KOPT-K1 (cell line): ENCODE results near the gene SHOC2.

Experiments used
- H3K27ac ChIP-seq: fragments of 200-600 bp; sonication (generic); 2 replicates; pipeline ENCODE4 v1.5.1; 2016; ENCODE audit warnings: antibody characterized with exemption, mild to moderate bottlenecking, low read depth, low read length; ENCODE audit not compliant: poor library complexity, severe bottlenecking
- H3K36me3 ChIP-seq: fragments of 200-600 bp; sonication (generic); 2 replicates; pipeline ENCODE4 v1.5.1; 2017; ENCODE audit warnings: antibody characterized with exemption, mild to moderate bottlenecking, low read length, moderate library complexity; ENCODE audit not compliant: insufficient read depth
- H3K9me3 ChIP-seq: fragments of 200-600 bp; sonication (generic); 2 replicates; pipeline ENCODE4 v1.5.1; 2017; ENCODE audit warnings: antibody characterized with exemption, low read length, mild to moderate bottlenecking; ENCODE audit not compliant: insufficient read depth, poor library complexity, severe bottlenecking

The SHOC2 gene

DNA sequence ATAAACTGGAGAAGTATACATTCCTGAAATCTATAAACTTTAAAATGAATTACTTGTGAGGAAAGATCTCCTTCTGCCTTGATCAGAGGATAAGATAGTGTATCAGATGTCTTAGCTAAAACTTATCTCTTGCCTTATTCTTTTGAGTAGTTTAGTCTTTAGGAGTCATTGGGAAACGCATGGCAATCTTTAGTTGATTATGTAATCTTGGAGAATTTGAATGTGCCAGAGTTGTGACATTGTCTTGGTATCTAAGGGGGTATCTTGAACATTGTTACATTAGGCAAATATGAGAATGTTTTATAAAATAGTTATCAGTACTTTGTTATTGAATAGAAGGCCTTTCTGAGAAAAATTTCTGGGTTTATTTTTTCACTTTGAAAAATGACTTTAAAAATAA lies 95.8 kb downstream of the SHOC2 start:
- peaks cover 19% of the 10 kb centered on the region for H3K36me3 ChIP-seq
- no peak overlapping the region for H3K27ac ChIP-seq
- H3K9me3 ChIP-seq, result no peaks in the 10 kb centered on the region

DNA sequence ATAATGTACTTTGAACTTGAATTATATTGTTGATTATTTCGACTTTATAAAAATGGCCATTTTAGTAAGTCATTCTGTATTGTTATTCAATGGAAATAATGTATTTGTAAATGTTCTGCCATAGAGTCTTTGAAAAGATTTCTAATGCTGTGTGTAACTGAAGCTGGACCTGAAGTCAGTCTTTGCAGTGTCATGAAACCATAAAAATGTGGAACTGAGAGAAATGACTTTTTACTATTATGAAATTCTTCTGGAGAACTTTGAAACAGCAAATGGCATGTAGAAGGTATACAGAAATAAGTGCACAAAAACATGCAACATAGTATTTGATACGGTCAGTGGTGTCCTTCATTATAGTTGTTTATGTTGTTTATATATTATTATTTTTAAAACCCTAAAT lies 97.7 kb downstream of the SHOC2 start:
- Histone ChIP-seq H3K27ac (no peak overlapping the region), H3K9me3 (no peaks in the 10 kb centered on the region), H3K36me3 (no peaks in the 10 kb centered on the region)

DNA sequence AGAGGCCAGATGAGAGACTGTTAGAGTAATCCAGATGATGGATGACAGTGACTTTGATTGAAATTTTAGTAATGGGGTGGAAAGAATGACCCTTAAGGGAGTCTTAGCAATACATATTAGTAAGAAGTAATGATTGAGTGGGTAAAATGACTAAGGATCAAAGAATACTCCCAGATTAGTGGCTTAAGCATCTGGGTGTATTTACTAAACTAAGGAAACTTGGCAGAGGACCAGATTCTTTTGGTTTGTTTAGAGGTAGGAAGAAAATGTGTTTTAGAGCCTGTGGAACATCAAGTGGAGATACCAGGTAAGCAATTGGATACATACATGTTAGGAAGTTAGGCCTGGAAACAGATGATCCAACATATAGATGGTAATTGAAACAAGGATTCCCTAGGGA lies 98.6 kb downstream of the SHOC2 start:
- Histone ChIP-seq H3K36me3 (no peaks in the 10 kb centered on the region), H3K9me3 (no peaks in the 10 kb centered on the region), H3K27ac (no peak overlapping the region)

DNA sequence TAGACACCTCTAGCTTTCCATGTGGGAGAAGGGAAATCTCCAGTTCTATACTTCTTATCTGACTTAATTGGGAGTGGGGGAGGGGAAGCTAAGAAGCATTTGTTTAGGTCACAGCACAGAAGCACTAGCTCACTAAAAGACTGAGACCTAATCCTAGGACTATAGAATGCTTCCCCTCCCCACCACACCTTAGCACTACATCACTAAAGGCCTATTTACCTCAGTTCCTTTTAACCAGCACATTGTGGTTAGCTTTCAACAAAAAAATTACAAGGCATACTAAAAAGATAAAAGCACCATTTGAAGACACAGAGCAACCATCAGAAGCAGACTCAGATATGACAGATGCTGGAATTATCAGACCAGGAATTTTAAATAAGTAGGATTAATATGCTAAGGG lies 103.7 kb downstream of the SHOC2 start:
- Histone ChIP-seq H3K36me3 (no peaks in the 10 kb centered on the region), H3K9me3 (no peaks in the 10 kb centered on the region), H3K27ac (no peak overlapping the region)

DNA sequence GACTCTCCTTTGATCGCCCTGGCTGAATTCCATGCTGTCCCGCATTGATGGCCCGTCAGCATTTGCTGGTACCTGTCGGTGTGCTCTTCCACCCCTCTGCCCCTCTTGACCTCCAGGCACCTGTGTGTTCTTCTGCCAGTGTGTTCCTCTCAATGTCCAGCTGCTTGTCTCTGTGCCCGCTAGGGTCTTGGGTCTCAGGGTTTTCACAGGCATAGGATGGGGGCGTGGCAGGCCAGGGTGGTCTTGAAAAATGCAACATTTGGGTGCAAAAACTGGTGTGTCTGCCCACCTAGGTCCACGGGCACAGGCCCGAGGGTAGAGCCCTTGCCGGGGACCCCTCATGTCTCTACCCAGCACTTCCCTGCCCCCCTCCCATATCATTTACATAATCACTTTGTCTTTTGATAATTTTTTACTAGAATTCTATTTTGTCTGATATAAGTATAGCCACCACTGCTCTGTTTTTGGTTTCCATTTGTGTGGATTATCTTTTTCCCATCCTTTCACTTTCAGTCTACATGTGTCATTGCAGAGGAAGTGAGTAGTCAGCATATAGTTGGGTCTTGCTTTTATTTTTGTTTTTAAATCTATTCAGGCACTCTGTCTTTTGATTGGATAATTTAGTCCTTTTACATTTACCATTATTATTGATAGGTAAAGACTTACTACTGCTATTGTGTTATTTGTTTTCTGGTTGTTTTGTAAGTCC lies 110.8 kb downstream of the SHOC2 start:
- no peaks in the 10 kb centered on the region for H3K36me3 ChIP-seq

DNA sequence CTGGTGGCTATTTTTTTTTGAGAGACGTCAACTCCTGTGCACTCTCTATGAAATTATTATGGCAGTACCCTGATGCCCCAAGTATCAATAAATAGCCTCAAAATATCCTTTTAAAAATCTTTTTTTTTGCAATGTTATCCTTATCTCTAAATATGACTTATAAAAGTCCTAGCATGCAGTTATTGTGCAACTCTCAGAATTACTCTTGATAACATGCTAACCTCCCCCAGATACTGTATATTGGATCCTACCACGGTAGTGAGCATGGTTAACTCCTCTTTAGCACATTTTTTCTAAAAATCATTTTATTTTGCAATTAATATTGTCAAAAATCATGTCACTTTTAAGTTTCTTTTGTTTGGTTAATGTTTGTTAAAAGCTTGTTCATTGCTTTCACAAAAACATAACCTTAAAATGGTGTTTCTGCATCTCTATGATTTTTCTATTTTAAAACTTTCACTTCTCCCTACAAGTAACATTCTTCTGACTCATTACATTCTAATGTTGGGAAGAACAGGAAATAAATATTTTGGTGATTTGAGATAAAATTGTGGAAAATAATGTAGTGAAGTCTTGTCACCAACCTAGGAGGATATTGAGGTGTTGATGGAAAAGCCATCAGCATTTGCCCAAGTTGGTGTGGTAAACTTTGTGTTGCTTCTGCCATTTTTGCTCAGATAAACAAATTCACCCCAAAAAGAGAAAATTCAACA lies 115.3 kb downstream of the SHOC2 start:
- no peaks in the 10 kb centered on the region for H3K36me3 ChIP-seq
- H3K9me3 ChIP-seq, result peaks cover 30% of the 10 kb centered on the region
- no peak overlapping the region for H3K27ac ChIP-seq

More for the DNA sequence above, 110.8 kb downstream of the SHOC2 start:
- Histone ChIP-seq H3K27ac (no peak overlapping the region), H3K9me3 (peaks cover 16% of the 10 kb centered on the region)

DNA sequence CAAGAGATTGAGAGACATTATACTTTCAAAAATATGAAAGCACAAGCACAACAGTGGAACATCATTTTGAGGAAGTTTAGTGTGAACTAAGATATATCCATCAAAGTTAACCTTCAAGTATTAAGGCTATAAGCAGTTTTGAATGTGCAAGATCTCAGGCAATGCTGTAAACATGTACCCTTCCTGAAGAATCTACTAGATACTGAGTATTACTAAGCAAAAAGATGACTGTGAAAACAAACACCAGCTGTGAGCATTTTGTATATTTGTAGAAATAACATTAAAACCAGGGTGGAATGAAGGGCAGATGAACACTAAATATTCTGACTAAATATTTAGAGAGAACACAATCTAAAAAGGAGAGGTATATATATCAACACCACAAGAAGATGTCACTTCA lies 116.1 kb downstream of the SHOC2 start:
- no peak overlapping the region for H3K27ac ChIP-seq

DNA sequence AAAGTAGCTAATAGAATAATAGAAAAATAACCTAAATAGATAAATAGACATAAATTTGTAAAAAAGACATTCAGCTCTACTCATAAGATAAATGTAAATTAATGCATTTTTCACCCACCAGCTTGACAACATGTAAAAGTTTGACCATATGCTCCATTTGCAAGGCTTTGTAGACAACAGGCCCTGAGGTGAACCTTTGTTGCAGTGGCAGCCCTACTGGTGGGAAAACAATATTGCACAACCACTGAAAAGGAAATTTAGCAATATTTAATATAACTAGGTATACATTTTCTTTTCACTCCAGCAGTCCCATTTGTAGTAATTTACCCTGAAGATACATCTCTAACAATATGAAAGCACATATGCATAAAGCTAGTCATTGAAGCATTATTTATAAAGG lies 118.5 kb downstream of the SHOC2 start:
- no peaks in the 10 kb centered on the region for H3K36me3 ChIP-seq
- peaks cover 37% of the 10 kb centered on the region for H3K9me3 ChIP-seq
- no peak overlapping the region for H3K27ac ChIP-seq

More for the DNA sequence above, 116.1 kb downstream of the SHOC2 start:
- peaks cover 38% of the 10 kb centered on the region for H3K9me3 ChIP-seq
- no peaks in the 10 kb centered on the region for H3K36me3 ChIP-seq

DNA sequence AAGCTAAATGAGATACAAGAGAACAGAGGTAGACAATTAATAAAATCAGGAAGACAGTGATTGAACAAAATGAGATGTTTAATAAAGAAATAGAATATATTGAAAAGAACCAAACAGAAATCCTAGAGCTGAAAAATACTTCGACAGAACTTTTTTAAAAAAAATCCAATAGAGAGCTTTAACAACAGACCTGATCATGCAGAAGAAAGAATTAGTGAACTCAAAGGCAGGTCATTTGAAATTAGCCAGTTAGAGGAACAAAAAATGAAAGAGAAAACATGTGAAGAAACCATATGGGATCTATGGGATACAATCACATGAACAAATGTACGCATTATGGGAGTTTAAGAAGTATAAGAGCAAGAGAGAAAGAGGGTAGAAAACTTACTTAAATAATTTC lies 120.1 kb downstream of the SHOC2 start:
- H3K36me3 ChIP-seq, result no peaks in the 10 kb centered on the region

DNA sequence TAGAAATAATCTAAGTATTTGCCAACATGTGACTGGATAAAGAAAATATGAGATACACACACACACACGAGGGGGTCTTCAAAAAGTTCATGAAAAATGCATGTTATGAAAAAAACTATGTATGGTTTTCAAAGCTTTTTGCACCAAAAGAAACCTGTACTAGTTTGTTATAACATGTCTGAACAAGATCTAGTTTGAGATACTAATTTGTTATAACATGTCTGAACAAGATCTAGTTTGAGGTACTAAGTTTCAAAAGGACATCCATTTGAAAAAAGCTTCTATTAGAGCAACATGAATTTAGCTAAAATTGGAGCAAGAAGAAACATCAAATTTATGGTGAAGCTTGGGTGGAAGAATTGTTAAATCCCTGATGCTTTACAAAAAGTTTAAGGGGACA lies 137.6 kb downstream of the SHOC2 start:
- Histone ChIP-seq H3K36me3 (no peaks in the 10 kb centered on the region), H3K27ac (no peak overlapping the region), H3K9me3 (no peaks in the 10 kb centered on the region)

More for the DNA sequence above, 120.1 kb downstream of the SHOC2 start:
- H3K9me3 ChIP-seq, result peaks cover 23% of the 10 kb centered on the region
- H3K27ac ChIP-seq, result no peak overlapping the region
